Hepatocyte (in vitro differentiated cells): ENCODE results near the gene THRA. TPM values are rescaled to one million over a fixed set of nuclear protein-coding genes. Genes with fewer than 3 reads are reported as not detected.

Source experiments
- DNase-seq: peaks from one replicate; pipeline ENCODE4 v3.0.0-alpha.2; 2016; ENCODE audit warnings: low spot score
- H2AFZ ChIP-seq: fragments of 200-600 bp; sonication (generic); 2 replicates; pipeline ENCODE4 v1.6.0; 2016; ENCODE audit warnings: antibody characterized with exemption, mild to moderate bottlenecking
- H3K27ac ChIP-seq: fragments of 200-600 bp; sonication (generic); 2 replicates; pipeline ENCODE4 v1.5.1; 2016; ENCODE audit warnings: mild to moderate bottlenecking
- H3K27me3 ChIP-seq: fragments of 200-600 bp; sonication (generic); 2 replicates; pipeline ENCODE4 v1.6.1; 2016
- H3K36me3 ChIP-seq: fragments of 200-600 bp; sonication (generic); replicated peaks from 2 replicates; pipeline ENCODE4 v1.5.1; 2016; ENCODE audit warnings: low read depth; ENCODE audit not compliant: insufficient read depth
- H3K4me1 ChIP-seq: fragments of 200-600 bp; sonication (generic); 2 replicates; pipeline ENCODE4 v1.5.1; 2016; ENCODE audit warnings: mild to moderate bottlenecking, moderate library complexity; ENCODE audit not compliant: insufficient read depth
- H3K4me2 ChIP-seq: fragments of 200-600 bp; sonication (generic); 2 replicates; pipeline ENCODE4 v1.6.0; 2016
- H3K4me3 ChIP-seq: fragments of 200-600 bp; sonication (generic); 2 replicates; pipeline ENCODE4 v1.5.1; 2016; ENCODE audit warnings: mild to moderate bottlenecking
- H3K79me2 ChIP-seq: fragments of 200-600 bp; sonication (generic); 2 replicates; pipeline ENCODE4 v1.6.0; 2017; ENCODE audit warnings: mild to moderate bottlenecking
- H3K9me2 ChIP-seq: fragments of 200-600 bp; sonication (generic); replicated peaks from 2 replicates; pipeline ENCODE4 v1.6.0; 2017; ENCODE audit warnings: mild to moderate bottlenecking; ENCODE audit not compliant: insufficient read depth
- H3K9me3 ChIP-seq: fragments of 200-600 bp; sonication (generic); 2 replicates; pipeline ENCODE4 v1.5.1; 2016; ENCODE audit warnings: low read depth, mild to moderate bottlenecking
- H4K20me1 ChIP-seq: fragments of 200-600 bp; sonication (generic); 2 replicates; pipeline ENCODE4 v1.6.0; 2016; ENCODE audit warnings: mild to moderate bottlenecking; ENCODE audit not compliant: insufficient read depth, poor library complexity, severe bottlenecking
- CTCF ChIP-seq: fragments of 200-600 bp; sonication (generic); IDR thresholded peaks from 2 replicates; pipeline ENCODE4 v1.5.1; 2016; ENCODE audit warnings: antibody characterized with exemption, mild to moderate bottlenecking; ENCODE audit not compliant: poor library complexity
- EZH2 ChIP-seq: fragments of 200-600 bp; sonication (generic); IDR thresholded peaks from 2 replicates; pipeline ENCODE4 v1.6.1; 2016; ENCODE audit warnings: antibody characterized with exemption, mild to moderate bottlenecking, borderline replicate concordance
- EZH2phosphoT487 ChIP-seq: fragments of 200-600 bp; sonication (generic); IDR thresholded peaks from one replicate; pipeline ENCODE4 v1.6.1; 2018; ENCODE audit warnings: antibody characterized with exemption, mild to moderate bottlenecking, low read depth, moderate library complexity; ENCODE audit not compliant: unreplicated experiment, severe bottlenecking
- WGBS: methylation state at CpG from one replicate; pipeline ENCODE4 v1.1.6; 2016; ENCODE audit warnings: low lambda C conversion rate; ENCODE audit errors: missing lambda C conversion rate; 5-methylcytosine and 5-hydroxymethylcytosine counted together
- polyA plus RNA-seq: library from polyadenylated mRNA; unstranded; fragments of >200 nt; fragmentation: Nextera tagmentation; extraction: Ambion mirVana; gene quantifications from 2 replicates; pipeline ENCODE4 v1.2.1, GENCODE V29; 2016
- total RNA-seq: library from RNA; depleted of rRNA; stranded (reverse); fragments of >200 nt; gene quantifications from 2 replicates; pipeline ENCODE4 v1.2.3, GENCODE V29; 2014

Gene THRA
- total and polyA plus RNA-seq, 2 experiments from 2014 or later = 22.5 to 35.3 TPM

GRCh38 chr17:40067710-40068109 is 4.9 kb downstream of the THRA start:
- TF ChIP-seq CTCF = no peak
- no peak for TF ChIP-seq EZH2phosphoT487
- TF ChIP-seq EZH2 = no peak
- Histone ChIP-seq H3K36me3 (no peaks in the 10 kb centered on the region), H3K4me1 (peaks cover 80% of the 10 kb centered on the region), H3K9me3 (no peaks in the 10 kb centered on the region), H3K9me2 (no peaks in the 10 kb centered on the region), H2AFZ (no peak overlapping the region), H3K27me3 (no peaks in the 10 kb centered on the region), H3K79me2 (peaks cover 92% of the 10 kb centered on the region), H3K4me3 (no peak overlapping the region), H3K4me2 (no peak overlapping the region), H4K20me1 (peaks cover 4% of the 10 kb centered on the region), H3K27ac (peak overlapping the region; percentile 98)
- 95% methylated on average over 7 of the region's 7 CpGs for WGBS
- no peak for DNase-seq

- WGBS = 66% methylated on average over 4 of the region's 4 CpGs
- H3K27ac ChIP-seq = peak overlapping the region; percentile 98
- no peaks in the 10 kb centered on the region for H3K27me3 ChIP-seq
- H3K9me3 ChIP-seq = no peaks in the 10 kb centered on the region
- H2AFZ ChIP-seq = no peak overlapping the region
- DNase-seq = no peak
- peaks cover 4% of the 10 kb centered on the region for H4K20me1 ChIP-seq
- H3K79me2 ChIP-seq = peaks cover 90% of the 10 kb centered on the region
- H3K9me2 ChIP-seq = no peaks in the 10 kb centered on the region
- H3K4me1 ChIP-seq = peaks cover 85% of the 10 kb centered on the region
- no peaks in the 10 kb centered on the region for H3K36me3 ChIP-seq
- no peak overlapping the region for H3K4me3 ChIP-seq
- H3K4me2 ChIP-seq = peak overlapping the region; percentile 67
- TF ChIP-seq CTCF = no peak
- TF ChIP-seq EZH2 = no peak
- TF ChIP-seq EZH2phosphoT487 = no peak
Measured at GRCh38 chr17:40068129-40068581, 5.4 kb downstream of the THRA start.

- WGBS = 23% methylated on average over 5 of the region's 5 CpGs
- no peak overlapping the region for H3K4me3 ChIP-seq
- TF ChIP-seq CTCF (no peak), EZH2 (no peak), EZH2phosphoT487 (no peak)
- H2AFZ ChIP-seq = no peak overlapping the region
- H3K27ac ChIP-seq = peak overlapping the region; percentile 98
- peaks cover 89% of the 10 kb centered on the region for H3K4me1 ChIP-seq
- DNase-seq = no peak
- peaks cover 90% of the 10 kb centered on the region for H3K79me2 ChIP-seq
- H3K9me2 ChIP-seq = no peaks in the 10 kb centered on the region
- H3K27me3 ChIP-seq = no peaks in the 10 kb centered on the region
- peak overlapping the region; percentile 67 for H3K4me2 ChIP-seq
- peaks cover 4% of the 10 kb centered on the region for H4K20me1 ChIP-seq
- no peaks in the 10 kb centered on the region for H3K36me3 ChIP-seq
- H3K9me3 ChIP-seq = no peaks in the 10 kb centered on the region
Measured at GRCh38 chr17:40068584-40068916, 5.8 kb downstream of the THRA start.
